ENCODE measurements around the gene RTF2.
A peak's percentile ranks its signal among the peaks of the same experiment; 100 is the strongest.

The RTF2 gene, protein sequence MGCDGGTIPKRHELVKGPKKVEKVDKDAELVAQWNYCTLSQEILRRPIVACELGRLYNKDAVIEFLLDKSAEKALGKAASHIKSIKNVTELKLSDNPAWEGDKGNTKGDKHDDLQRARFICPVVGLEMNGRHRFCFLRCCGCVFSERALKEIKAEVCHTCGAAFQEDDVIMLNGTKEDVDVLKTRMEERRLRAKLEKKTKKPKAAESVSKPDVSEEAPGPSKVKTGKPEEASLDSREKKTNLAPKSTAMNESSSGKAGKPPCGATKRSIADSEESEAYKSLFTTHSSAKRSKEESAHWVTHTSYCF

DNA sequence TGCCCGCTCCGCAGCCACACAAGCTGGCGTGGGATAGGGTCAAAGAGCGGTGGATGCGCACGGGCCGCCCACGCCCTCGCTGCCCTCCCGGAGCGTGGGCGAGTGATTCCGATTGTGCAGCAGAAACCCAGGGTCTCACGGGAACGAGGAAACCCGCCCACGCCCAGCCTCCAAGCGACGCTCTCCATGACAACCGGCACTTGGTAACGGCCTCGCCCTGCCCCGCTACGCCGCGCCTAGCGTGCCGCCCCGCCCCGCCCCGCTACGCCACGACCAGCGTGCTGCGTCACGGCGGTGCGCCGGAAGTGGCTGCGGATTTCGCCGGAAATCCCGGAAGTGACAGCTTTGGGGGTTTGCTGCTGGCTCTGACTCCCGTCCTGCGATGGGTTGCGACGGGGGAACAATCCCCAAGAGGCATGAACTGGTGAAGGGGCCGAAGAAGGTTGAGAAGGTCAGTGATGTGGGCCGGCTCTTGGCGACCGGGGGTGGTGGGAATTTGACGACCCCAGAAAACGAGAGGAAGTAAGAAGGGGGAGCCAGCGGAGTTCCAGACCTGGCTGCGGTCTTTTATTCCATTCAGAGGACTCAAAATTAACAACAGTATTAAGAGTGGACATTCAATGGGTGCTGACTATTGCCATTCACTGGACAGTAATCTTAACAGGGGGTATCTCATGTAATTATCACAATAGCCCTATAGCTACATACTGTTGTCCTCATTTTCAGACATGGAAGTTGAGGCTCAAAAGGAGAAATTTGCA is at the start of gene RTF2:
TSS of gene RTF2 (plus strand) at position 312 of the 761 bp plus-strand sequence. CDS start at position 383, 71 bp downstream.
- peak; percentile 97 for DNase-seq

DNA sequence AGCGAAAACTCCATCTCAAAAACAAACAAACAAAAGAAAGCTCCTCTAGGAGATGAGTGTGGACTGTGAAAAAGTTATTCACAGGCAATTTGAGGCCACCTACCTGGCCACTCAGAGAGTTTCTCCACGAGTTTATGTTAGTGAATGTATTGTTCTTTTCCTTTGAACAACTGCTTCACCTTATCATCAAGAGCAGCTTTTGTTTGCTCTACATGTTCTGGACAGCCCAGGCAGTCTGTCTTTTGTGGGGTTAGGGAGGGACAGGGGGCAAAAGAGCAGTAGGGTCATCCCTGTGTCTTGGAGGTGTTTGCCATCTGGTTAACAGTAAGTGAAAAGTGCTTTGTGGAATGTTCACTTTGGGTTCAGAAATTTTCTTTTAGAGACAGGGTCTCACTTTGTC is 48.4 kb upstream of the RTF2 start:
- DNase-seq = no peak

DNA sequence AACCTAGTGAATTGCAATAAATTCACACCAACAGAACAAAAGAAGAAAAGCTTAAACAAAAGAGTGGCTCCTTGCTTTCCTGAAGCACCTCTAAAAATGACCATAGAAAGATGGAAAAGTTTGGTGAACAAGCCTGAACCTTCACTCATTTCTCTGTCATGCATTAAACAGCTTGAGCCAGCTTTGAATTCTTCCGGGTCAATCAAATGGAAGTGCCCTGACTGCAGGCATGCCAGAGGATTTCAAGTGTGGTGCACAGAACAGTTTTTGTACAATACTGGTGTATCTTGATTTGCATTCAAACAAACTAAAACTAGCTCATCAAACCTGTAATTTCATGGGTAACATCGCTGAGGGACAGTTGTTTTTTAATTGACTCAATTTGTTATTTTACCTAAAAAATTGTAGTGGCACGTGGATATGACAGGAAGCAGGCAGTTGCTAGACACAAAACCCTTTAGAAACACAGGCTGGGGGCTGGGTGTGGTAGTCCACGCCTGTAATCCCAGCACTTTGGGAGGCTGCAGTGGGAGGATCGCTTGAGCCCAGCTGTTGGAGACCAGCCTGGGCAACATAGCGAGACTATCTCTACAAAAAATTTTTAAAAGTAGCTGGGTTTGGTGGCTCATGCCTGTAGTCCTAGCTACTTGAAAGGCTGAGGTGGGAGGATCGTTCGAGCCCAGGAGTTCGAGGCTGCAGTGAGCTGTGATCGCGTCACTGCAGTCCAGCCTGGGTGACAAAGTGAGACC is 47.3 kb upstream of the RTF2 start:
- no peak for DNase-seq

DNA sequence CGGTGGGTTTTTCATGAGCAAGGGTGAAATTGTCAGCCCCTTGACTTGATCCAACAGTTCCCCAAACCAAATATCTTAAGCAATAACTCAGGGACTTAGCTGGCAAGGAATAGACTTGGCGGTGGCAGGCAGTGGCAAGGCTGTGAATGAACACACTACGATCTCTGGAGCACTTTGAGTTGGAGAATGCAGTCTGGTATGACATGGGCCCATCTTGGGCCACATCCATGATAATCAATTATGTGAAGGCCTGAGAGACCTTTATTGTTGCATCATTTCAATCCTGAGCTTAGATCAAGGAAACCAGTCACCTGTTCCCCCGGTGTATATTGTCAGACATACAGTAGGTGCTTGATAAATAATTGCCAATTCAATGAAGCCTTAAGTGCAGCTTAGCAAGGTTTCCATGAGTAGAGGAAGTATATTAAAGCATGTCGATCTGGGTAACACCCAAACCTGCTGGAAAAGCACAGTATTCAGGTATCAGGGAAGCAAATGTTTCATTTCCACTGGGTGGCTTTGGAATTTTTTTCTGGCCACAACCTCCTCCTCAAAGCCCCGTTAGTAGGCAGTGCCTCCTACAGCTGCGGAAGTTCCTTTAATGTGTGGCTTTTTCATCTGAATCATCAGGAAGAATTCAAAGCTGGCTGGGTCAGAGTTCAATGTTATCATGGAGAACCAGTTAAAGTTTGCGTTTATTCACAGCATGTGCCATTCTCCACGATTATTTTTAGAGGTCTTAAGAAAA is 46.2 kb upstream of the RTF2 start:
- DNase-seq = no peak

DNA sequence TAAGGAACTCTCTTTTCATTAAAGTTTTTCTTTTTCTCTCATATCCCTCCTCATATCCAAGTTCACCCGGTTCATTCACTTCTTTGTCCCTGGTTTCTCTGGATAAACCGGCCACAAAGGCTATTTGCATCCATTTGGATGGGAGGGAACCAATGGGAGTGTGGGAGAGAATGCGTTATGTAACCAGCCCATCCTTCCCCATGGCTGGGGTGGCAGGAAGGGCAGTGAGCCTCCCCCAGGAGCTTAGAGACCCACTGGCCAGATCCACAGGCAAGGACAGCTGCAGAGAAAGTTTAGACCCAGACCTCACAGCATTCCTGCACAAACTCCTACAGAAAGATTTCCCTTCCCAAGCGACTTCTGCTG is 45.6 kb upstream of the RTF2 start:
- DNase-seq = no peak

DNA sequence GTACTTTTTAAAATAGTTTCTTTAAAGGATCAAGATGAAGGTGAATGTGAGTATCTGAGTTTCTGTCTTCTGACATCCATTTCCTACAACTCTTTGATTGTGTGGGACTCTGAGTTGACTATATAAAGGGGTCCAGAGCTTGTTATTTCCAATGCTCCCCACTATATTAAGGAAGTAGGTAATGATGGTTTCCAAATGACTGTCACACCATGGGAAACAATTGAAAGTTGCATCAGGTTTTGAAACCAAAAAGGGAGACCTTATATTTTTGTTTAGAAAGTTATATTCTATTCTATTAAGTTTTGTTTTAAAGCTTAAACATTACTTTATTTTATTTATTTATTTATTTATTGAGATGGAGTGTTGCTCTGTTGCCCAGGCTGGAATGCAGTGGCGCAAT is 45.2 kb upstream of the RTF2 start:
- DNase-seq = no peak

DNA sequence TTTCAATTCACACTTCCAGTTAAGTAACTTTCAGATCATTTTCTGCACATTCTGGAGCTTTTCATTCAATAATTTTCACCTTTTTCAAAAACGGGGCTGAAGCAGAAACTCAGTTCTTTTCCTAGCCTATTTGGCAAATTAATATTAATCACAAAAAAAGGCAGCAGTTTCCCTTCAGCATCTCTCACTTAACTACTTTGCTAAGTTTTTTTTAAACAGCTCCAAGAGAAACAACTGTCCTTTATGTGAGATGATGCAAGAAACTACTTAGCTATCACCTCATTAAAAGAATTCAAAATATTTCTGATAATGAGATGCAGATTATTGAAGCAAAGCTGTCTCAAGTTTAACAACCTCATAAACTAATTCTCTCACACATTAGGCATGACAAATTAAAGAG is 44.5 kb upstream of the RTF2 start:
- DNase-seq = no peak

DNA sequence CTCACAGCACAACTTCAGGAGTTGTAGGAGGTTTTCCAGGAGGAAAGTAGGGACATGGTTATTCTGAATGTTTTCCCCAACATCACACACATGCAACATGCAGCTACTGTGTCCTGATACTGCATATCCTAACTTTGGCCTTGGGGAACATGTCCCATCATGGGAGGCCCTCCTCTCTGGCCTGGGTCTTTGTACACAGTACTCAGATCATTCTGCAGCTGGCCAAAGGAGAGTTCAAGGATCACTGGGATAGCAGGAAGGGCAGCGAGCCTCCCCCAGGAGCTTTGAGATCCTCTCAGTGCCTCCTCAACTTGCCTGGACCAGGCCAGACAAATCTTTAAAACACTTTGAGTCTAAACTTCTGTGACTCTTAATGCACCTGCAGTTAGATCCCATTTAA is 43.5 kb upstream of the RTF2 start:
- no peak for DNase-seq

DNA sequence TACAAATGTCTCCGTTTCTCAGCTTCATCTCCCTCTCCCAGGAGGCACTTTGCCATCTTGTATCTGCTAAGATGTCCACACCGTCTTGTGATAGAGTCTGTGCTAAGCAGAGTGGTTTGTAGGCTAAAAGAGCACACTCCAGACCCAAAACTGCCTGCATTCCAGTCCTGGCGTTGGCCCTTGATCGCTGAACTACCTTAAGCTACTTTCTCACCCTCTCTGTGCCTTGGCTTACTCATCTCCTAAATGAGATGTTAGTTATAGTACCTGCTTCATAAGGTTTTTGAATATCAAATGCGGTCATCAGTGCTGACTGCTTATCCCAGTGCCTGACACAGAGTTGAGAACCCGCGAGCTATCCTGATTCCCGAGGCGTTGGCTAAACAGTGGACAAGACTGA is 42.4 kb upstream of the RTF2 start:
- DNase-seq = no peak

DNA sequence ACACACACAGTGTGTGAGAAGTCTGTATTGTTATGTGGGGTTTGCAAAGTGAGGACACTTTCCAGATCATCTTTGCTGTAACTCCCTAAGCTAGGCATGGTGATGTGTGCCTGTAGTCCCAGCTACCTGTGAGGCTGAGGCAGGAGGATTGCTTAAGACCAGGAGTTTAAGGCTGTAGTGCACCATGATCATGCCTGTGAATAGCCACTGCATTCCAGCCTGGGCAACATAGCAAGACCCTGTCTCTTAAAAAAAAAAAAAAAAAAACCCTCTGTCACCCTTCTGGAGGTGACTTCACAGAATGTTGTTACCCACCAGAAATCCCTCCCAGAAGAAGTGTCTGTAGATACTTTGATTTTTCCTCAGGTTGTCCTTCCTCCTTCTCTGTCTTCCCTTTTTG is 41.5 kb upstream of the RTF2 start:
- no peak for DNase-seq

DNA sequence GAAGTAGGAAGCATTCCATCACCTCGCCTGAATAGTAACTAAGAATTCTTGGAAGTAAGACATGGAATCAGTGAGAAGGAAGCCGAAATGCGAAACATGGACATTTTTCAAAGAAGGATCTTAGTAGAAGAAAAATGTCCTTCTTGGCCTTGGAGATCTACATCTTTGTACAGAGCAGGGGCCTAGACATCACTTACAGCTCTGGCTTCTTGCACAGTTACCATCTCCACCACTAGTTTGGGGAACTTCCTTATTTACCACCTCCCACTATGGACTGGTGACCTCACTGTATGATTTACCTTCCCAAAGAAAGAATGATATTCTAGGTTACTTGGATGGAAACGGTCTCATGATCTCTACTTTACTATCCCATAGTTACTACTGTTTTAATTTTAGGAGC is 40.6 kb upstream of the RTF2 start:
- DNase-seq = no peak

DNA sequence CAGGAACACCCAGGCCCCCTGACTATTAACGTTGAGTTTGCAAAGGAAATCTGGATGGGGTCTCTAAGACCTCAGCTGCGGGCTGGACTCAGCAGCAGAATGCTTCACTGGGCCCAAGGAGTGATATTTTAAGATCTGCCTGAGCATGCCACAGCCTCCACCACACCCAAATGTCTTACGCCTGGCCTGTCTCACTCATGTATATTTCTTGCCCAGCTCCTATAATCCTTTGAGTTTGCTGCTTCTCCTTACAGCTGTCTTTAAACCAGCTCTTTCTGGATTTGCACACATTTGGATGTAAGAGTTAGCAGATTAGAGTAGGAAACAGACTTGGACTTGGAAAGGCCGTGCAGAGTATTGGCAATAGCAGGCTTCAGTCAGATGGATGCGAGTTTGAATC is 40.0 kb upstream of the RTF2 start:
- DNase-seq = no peak

DNA sequence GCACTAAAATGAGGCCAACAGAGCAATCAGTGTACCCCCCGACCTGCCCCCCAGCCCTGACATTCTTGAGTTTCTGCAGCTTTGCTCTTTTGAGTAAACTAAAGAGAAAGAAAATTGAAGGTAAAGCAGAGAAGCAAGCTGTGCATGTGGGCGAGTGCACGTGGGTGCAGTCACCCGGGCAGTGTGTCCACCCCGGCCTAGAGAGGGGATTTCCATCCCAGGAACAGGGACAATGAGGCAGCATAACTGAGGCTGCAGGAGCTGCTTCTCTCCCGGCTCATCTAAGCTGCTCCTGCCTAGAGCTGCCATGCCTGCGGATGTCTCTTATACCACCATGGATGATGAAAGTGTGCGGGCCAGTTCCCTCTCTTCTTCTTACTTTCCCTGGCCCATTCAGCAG is 39.5 kb upstream of the RTF2 start:
- DNase-seq = no peak

DNA sequence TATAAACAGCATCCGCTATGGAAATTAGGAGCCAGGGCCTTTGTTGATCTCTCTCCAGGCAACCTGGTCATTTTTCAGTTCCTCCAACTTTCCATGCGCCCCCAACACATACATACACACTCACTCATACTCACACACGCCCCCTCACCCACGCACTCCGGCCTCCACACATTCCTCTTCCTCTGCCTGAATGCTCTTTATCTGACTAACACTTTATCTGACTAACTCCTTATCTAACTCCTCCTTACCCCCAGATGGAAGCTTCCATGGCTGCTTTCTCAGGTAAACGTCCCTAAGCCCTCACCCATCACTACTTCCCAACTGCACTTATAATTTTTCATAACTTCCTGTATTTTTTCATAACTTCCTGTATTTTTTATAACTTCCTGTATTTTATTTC is 38.9 kb upstream of the RTF2 start:
- DNase-seq = no peak

DNA sequence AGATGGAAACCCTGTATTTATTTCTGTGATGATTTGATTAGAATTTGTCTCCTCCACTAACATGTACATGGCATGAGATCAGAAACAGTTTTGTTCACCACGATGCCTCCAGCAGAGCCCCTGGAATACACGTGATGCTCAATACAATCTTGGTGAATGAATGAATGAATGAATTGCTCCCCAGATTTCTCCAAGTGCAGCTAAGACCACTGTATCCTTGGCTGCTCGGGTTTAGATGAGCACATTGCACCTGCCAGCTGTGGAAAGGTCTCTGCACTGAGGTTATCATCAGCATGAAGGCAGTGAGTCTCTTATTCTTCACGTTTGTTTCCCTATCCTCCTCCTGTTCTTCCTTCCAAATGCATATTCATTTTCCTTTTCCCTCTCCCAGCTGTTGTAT is 38.5 kb upstream of the RTF2 start:
- no peak for DNase-seq

DNA sequence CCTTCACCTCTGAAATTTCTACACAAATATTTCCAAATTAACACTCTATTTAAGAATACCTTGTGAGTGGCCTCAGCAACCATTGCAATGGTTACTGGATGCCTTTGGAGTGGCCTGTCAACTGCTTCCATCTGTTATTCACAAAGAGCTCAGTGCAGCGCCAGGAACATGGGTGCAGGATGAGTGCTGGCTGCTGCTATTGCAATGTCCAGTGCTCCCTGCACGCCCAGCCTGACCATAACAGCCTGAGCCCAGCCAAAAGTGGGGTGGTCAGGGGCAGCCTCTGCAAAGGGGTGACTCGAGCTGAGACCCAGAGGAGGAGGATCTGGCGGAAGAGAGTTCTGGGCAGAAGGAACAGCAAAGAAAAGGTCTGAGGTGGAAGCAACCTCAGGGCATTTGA is 38.0 kb upstream of the RTF2 start:
- no peak for DNase-seq

DNA sequence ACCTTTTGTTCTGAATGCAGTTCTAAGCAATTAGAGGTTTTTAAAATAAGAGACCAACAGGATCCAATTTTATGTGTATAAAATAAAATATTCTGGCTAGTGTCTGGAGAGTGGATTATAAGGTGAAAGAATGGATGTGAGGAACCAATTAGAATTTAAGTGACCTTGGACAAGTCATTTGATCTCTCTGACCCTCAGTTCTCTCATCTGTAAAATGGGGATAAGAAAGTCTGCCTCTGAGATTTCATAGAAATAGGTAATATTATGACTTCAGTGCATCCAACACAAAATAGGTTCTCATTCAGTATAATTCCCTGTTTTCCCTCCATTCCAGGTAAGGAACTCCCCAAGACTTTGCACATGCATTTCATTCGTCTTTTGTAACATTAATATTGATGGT is 37.5 kb upstream of the RTF2 start:
- no peak for DNase-seq

DNA sequence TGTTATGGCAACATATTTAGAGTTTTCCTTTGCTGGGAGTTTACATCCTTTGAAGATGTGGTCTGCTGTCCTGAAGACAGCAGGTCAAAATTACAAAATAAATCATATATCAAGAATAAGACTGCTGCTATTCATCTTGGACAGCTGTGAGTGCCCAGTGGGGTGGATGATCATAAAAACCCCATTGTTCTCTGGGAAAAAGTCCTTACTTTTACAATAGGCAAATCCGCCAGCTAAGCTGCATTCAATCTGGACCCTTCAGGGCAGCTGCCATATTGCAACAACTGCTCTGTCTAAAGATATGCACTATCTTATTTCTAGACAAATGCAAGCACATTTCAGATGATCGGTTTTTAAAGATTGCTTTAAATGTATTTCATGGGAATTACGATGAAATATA is 37.0 kb upstream of the RTF2 start:
- no peak for DNase-seq

DNA sequence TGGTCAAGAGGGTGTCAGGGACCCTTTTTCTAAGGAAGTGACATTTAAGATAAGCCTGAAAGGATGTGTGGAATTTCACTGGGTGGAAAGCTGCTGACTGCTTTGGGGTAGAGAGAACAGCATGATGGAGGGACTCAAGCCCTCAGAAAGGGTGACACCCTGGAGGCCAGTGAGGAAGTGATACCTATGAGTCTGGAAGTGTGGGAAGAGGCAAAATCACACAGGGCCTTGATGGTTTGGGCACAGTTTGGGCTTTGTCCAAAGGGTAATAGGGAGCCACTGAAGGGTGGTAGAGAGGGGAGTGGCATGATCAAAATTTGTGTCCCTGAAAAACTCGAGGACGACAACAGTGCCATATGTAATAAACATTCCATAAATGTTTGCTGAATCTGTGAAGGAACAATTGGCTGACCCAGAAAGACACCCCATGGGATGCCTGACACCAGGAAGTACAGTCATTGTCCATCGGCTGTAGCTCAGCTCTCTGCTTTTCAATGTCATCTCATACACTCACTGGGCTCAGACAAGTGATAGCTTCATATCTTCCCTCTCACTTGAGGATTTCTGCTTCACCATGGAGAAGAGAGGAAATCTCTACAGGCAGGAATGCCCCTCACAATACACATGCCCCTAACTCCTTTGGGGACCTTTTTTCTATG is 35.1 kb upstream of the RTF2 start:
- DNase-seq = no peak

DNA sequence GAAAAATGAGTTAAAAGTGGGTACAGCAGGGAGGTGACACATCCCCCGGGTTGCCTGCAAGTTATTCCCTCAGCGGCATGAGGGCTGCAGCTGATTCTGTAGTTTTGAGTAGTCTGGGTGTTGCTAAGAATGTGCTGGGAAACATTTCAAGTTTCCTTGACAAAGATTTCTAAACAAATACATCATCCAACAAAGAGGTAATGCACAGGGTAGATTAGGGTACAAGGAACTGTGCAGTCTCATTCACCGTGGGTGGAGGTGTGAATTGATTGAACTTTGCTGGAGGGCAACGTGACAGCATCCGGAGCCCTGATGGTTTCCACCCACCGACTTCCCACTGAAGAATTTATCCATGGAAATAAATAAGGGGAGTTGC is 34.6 kb upstream of the RTF2 start:
- no peak for DNase-seq

DNA sequence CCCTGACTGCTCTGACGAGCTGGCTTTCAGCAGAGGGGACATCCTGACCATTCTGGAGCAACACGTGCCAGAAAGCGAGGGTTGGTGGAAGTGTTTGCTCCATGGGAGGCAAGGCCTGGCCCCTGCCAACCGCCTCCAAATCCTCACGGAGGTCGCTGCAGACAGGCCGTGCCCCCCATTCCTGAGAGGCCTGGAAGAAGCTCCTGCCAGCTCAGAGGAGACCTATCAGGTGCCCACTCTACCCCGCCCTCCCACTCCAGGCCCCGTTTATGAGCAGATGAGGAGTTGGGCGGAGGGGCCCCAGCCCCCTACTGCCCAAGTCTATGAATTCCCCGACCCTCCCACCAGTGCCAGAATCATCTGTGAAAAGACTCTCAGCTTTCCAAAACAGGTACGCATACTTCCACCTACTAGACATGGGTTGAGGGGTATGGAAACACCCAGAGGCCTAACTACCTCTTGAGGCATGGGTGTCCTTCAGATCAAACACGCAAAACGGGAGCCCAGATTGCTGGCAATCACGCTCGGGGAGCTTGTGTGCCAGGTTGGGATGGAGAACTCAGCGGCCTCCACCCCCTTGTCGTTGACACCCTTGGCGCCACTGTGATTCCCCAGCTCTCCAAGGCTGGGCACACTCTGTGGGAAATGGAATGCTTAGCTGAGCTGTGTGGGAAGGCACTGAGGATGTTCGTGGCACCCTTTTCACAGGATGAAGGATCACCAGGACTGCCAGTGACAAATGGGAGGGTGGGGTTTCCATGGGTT is 31.0 kb upstream of the RTF2 start:
- no peak for DNase-seq

DNA sequence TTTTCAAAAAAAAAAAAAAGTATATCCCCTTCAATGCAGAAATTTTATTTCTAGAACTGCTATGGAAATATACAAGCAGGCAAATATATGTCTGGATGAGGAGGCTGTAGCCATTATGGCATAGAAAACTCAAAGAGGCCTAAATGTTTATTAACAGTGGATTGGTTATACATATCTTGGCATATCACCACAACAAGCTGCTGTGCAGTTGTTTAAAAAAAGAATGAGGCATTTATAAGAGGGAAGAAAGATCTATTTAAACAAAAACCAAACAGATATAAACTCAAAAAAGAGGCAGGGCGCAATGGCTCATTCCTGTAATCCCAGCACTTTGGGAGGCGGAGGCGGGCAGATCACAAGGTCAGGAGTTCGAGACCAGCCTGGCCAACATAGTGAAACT is 30.1 kb upstream of the RTF2 start:
- no peak for DNase-seq
